HL-60 (cell line): Measurements from ENCODE around the gene RFX1.
A peak's percentile ranks its signal among the peaks of the same experiment; 100 is the strongest.

Experiments
- DNase-seq, 2 experiments: peaks; one replicate each; pipeline ENCODE4 v3.0.0-alpha.2; 2010 to 2020; ENCODE audit warnings: low read depth in 1 of 2, low spot score in 1 of 2
- H3K27ac ChIP-seq: fragments of 250-450 bp; sonication (Bioruptor Pico); replicated peaks from 2 replicates; pipeline ENCODE4 v1.5.1; 2020; ENCODE audit warnings: mild to moderate bottlenecking, moderate library complexity
- H3K27me3 ChIP-seq: fragments of 250-450 bp; sonication (Bioruptor Pico); 2 replicates; pipeline ENCODE4 v1.5.1; 2021; ENCODE audit warnings: mild to moderate bottlenecking, moderate library complexity; ENCODE audit not compliant: insufficient read depth, poor library complexity, severe bottlenecking
- H3K4me3 ChIP-seq: replicated peaks from 2 replicates; pipeline ENCODE4 v1.5.1; 2011; ENCODE audit warnings: mild to moderate bottlenecking, control low read depth, low read length; ENCODE audit not compliant: insufficient read depth
- GABPA ChIP-seq: IDR thresholded peaks from 2 replicates; pipeline ENCODE4 v1.6.1; 2012; ENCODE audit warnings: low read depth
- POLR2AphosphoS5 ChIP-seq: IDR thresholded peaks from 2 replicates; pipeline ENCODE4 v1.6.1; 2012; ENCODE audit warnings: low read depth
- SPI1 ChIP-seq: IDR thresholded peaks from 2 replicates; pipeline ENCODE4 v1.6.1; 2012; ENCODE audit warnings: low read depth, mild to moderate bottlenecking, borderline replicate concordance
- TF ChIP-seq, protein P1 (sequence below): IDR thresholded peaks from one replicate; pipeline ENCODE4 v1.5.1; 2011; ENCODE audit warnings: low read length, control low read depth, inconsistent platforms; ENCODE audit not compliant: insufficient read depth
- TF ChIP-seq, protein P2 (sequence below): IDR thresholded peaks from 2 replicates; pipeline ENCODE4 v1.6.1; 2012; ENCODE audit warnings: low read depth; ENCODE audit not compliant: insufficient replicate concordance

The RFX1 gene

DNA sequence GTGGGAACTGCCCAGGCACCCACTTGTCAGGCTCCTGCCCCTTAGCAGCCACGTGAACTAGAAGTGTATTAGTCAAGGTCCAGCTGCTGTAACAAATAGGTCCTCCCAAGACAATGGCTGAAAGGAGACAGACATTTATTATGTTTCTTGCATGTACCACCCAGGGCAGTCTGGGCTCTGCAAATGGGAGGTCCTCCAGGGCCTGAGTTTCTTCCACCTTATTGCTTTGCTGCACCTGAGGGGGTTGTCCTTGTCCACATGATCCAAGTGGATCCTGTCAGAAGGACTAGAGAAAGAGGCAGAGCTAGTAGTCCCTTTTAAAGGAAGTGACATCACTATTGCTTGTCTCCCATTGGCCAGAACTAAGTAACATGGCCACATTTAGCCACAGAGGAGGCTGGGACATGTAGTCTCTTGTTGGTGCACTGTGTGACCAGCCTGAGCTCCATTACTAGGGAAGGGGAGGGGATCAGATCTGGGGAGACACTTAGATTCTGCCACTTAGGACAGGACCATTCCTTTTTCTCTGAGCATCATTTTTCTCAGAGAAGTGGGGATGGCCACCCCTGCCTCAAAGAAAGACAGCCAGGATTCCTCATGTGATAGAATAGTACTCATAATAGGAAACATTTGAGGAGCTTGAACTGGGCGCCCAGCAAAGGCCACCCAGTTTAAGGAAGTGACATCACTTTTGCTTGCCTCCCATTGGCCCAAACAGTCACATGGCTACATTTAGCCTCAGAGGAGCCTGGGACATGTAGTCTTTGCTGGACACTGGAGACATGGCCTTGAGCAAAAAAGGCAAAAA is 85.0 kb downstream of the RFX1 start:
- TF ChIP-seq POLR2AphosphoS5, result no peak
- peak; percentile 60; the same call in 1 of the 2 replicates for TF ChIP-seq GABPA
- TF ChIP-seq SPI1, result peak; percentile 53; the same call in 1 of the 2 replicates
- H3K4me3 ChIP-seq, result no peak overlapping the region
- DNase-seq, result peak; percentile 41 to 69
- H3K27me3 ChIP-seq, result no peaks in the 10 kb centered on the region
- no peak overlapping the region for H3K27ac ChIP-seq

DNA sequence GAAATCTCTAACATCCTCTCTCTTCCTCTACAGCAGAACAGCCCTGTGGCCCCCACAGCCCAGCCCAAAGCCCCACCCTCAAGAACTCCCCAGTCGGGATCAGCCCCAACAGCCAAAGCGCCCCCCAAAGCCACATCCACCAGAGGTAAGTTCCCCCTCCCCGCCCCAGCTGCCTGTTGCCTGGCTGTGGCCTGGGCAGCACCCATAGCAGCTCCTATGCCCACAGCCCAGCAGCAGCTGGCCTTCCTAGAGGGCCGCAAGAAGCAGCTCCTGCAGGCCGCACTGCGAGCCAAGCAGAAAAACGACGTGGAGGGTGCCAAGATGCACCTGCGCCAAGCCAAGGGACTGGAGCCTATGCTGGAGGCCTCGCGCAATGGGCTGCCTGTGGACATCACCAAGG is 85.6 kb downstream of the RFX1 start:
- Histone ChIP-seq H3K27ac (no peak overlapping the region), H3K27me3 (no peaks in the 10 kb centered on the region), H3K4me3 (no peak overlapping the region)
- DNase-seq, result no peak
- no peak for TF ChIP-seq POLR2AphosphoS5
- TF ChIP-seq, protein P1, sequence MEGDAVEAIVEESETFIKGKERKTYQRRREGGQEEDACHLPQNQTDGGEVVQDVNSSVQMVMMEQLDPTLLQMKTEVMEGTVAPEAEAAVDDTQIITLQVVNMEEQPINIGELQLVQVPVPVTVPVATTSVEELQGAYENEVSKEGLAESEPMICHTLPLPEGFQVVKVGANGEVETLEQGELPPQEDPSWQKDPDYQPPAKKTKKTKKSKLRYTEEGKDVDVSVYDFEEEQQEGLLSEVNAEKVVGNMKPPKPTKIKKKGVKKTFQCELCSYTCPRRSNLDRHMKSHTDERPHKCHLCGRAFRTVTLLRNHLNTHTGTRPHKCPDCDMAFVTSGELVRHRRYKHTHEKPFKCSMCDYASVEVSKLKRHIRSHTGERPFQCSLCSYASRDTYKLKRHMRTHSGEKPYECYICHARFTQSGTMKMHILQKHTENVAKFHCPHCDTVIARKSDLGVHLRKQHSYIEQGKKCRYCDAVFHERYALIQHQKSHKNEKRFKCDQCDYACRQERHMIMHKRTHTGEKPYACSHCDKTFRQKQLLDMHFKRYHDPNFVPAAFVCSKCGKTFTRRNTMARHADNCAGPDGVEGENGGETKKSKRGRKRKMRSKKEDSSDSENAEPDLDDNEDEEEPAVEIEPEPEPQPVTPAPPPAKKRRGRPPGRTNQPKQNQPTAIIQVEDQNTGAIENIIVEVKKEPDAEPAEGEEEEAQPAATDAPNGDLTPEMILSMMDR, result no peak
- TF ChIP-seq SPI1, result no peak
- TF ChIP-seq, protein P2, sequence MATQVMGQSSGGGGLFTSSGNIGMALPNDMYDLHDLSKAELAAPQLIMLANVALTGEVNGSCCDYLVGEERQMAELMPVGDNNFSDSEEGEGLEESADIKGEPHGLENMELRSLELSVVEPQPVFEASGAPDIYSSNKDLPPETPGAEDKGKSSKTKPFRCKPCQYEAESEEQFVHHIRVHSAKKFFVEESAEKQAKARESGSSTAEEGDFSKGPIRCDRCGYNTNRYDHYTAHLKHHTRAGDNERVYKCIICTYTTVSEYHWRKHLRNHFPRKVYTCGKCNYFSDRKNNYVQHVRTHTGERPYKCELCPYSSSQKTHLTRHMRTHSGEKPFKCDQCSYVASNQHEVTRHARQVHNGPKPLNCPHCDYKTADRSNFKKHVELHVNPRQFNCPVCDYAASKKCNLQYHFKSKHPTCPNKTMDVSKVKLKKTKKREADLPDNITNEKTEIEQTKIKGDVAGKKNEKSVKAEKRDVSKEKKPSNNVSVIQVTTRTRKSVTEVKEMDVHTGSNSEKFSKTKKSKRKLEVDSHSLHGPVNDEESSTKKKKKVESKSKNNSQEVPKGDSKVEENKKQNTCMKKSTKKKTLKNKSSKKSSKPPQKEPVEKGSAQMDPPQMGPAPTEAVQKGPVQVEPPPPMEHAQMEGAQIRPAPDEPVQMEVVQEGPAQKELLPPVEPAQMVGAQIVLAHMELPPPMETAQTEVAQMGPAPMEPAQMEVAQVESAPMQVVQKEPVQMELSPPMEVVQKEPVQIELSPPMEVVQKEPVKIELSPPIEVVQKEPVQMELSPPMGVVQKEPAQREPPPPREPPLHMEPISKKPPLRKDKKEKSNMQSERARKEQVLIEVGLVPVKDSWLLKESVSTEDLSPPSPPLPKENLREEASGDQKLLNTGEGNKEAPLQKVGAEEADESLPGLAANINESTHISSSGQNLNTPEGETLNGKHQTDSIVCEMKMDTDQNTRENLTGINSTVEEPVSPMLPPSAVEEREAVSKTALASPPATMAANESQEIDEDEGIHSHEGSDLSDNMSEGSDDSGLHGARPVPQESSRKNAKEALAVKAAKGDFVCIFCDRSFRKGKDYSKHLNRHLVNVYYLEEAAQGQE, result no peak
- no peak for TF ChIP-seq GABPA

DNA sequence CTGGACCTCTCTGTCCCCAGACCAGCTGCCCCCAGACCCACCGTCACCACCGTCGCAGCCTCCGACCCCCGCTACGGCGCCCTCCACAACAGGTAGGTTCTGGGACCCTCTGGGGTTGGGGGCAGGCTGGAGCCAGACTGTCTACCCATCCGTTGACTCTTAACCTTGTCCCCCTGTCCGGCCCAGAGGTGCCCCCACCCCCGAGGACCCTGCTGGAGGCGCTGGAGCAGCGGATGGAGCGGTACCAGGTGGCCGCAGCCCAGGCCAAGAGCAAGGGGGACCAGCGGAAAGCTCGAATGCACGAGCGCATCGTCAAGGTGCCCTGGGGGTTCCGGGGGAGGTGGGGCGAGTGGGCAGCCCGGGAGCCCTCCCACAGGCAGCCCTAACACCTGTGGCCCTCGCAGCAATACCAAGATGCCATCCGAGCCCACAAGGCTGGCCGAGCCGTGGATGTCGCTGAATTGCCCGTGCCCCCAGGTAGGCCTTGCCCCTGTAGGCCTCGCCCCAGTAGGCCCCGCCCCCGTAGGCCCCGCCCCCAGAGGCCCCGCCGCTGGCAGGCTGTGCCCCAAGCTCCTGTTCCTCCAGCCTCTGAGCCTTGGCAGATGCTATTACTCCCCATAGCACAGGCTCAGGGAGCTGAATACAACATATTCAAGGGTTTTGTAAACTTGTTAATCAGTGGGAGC is 87.3 kb downstream of the RFX1 start:
- H3K27me3 ChIP-seq, result no peaks in the 10 kb centered on the region
- H3K4me3 ChIP-seq, result no peak overlapping the region
- TF ChIP-seq, protein P2, result no peak
- TF ChIP-seq SPI1 (no peak), GABPA (no peak), POLR2AphosphoS5 (no peak)
- TF ChIP-seq, protein P1, result no peak
- no peak for DNase-seq
- H3K27ac ChIP-seq, result no peak overlapping the region

DNA sequence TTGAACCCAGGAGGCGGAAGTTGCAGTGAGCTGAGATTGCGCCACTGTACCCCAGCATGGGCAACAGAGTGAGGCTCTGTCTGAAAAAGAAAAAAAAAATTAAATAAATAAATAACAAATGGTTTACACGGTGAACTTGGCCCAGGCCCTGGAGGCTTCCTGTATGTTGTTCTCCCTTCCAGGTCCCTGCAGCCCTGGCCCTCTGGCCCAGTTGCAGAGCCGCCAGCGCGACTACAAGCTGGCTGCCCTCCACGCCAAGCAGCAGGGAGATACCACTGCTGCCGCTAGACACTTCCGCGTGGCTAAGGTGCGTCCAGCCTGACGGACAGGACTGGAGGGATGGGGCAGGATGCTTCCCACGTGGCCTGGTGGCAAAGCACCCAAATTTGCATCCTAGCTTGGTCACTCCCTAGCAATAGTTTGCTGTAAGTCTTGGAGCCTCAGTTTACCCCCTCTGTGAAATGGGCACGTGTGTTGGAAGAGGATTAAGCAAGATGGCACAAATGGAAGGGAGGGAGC is 88.2 kb downstream of the RFX1 start:
- no peak for DNase-seq
- H3K4me3 ChIP-seq, result no peak overlapping the region
- no peaks in the 10 kb centered on the region for H3K27me3 ChIP-seq
- no peak for TF ChIP-seq SPI1
- TF ChIP-seq, protein P2, result no peak
- H3K27ac ChIP-seq, result no peak overlapping the region
